Gastrocnemius medialis (tissue), 4 donors: ENCODE measurements around the gene PDE10A. TPM values are rescaled to one million over a fixed set of nuclear protein-coding genes. Genes with fewer than 3 reads are reported as not detected.

ENCODE experiments used
- ATAC-seq, 2 donors: fragments of 150-250 bp; one replicate each; pipeline ENCODE4 v1.9.1; 2016
- DNase-seq, 2 donors: peaks; one replicate each; pipeline ENCODE4 v3.0.0-alpha.2; 2019
- H3K27ac ChIP-seq, 4 donors: fragments of 200-600 bp; sonication (generic); 1 replicate in 1 of 4; 2 replicates in 3 of 4; pipeline ENCODE4 v1.5.1; 2016 to 2018; ENCODE audit warnings: mild to moderate bottlenecking in 2 of 4, moderate library complexity in 1 of 4
- H3K27me3 ChIP-seq, 3 donors: fragments of 200-600 bp; sonication (generic) in 2 of 3; 1 replicate in 1 of 3; 2 replicates in 2 of 3; pipeline versions ENCODE4 v1.5.1 to v1.6.0; 2016 to 2019; ENCODE audit warnings: mild to moderate bottlenecking in 1 of 3, moderate library complexity in 1 of 3
- H3K36me3 ChIP-seq, 2 donors: fragments of 200-600 bp; sonication (generic) in 1 of 2; one replicate each; pipeline ENCODE4 v1.5.1; 2017 to 2018
- H3K4me1 ChIP-seq, 2 donors: fragments of 200-600 bp; sonication (generic) in 1 of 2; one replicate each; pipeline ENCODE4 v1.5.1; 2016 to 2017; ENCODE audit warnings: mild to moderate bottlenecking in 2 of 2
- H3K4me3 ChIP-seq, 4 donors: fragments of 200-600 bp; sonication (generic) in 3 of 4; 1 replicate in 1 of 4; 2 replicates in 3 of 4; pipeline ENCODE4 v1.5.1; 2016 to 2019; ENCODE audit warnings: mild to moderate bottlenecking in 2 of 4
- H3K9me3 ChIP-seq, 3 donors: fragments of 200-600 bp; sonication (generic) in 2 of 3; 1 replicate in 1 of 3; 2 replicates in 2 of 3; pipeline ENCODE4 v1.5.1; 2016 to 2019
- CTCF ChIP-seq, 5 experiments: fragments of 450-650 bp in 3 of 5; fragments of 200-600 bp in 2 of 5; sonication (generic) in 2 of 5; IDR thresholded peaks in 4 of 5; conservative IDR thresholded peaks in 1 of 5; 1 replicate in 4 of 5; 2 replicates in 1 of 5; pipeline ENCODE4 v1.5.1; 2016 to 2019; ENCODE audit warnings: antibody characterized with exemption in 5 of 5, mild to moderate bottlenecking in 3 of 5, moderate library complexity in 3 of 5
- POLR2A ChIP-seq, 2 donors: fragments of 450-650 bp; IDR thresholded peaks; one replicate each; pipeline ENCODE4 v1.6.1; 2017; ENCODE audit warnings: antibody characterized with exemption in 2 of 2, mild to moderate bottlenecking in 2 of 2, moderate library complexity in 2 of 2
- in situ Hi-C, 4 donors: fragments of 200-750 bp; cut with MboI; loops; one replicate each; pipeline versions ENCODE4 v1.15.0 to v1.8.0; 2017; ENCODE audit warnings: low sequenced_read_pairs in 4 of 4
- intact Hi-C: fragments of 100-400 bp; cut with DNase I; formaldehyde crosslinking; loops from one replicate; pipeline ENCODE4 v1.15.1; 2023; ENCODE audit warnings: low total_unique reads
- total RNA-seq, 4 donors: library from RNA; depleted of rRNA; stranded (reverse); fragments of >200 nt; gene quantifications; one replicate each; pipeline versions ENCODE4 v1.1.0 to v1.2.3, GENCODE V29; 2016

The PDE10A gene
- total RNA-seq, 4 donors from 2014 or later = 0.24 to 1.5 (median 1.2) TPM

GRCh38 chr6:165298402-165298801 lies 364.6 kb downstream of the PDE10A start:
- H3K9me3 ChIP-seq = no peaks in the 10 kb centered on the region
- intact Hi-C loops (no loop called here), in situ Hi-C loops (no loop called here)
- DNase-seq = no peak
- no peaks in the 10 kb centered on the region for H3K36me3 ChIP-seq
- TF ChIP-seq CTCF (IDR thresholded peaks at IDR 0.05 in 4 of 5, conservative IDR thresholded peaks at IDR 0.05 in 1 of 5) (no peak), POLR2A (IDR thresholded peaks at IDR 0.05) (no peak)
- no peak overlapping the region for H3K4me3 ChIP-seq
- H3K4me1 ChIP-seq = no peaks in the 10 kb centered on the region
- no peak for ATAC-seq
- H3K27ac ChIP-seq = no peak overlapping the region
- H3K27me3 ChIP-seq = no peaks in the 10 kb centered on the region

GRCh38 chr6:165292657-165293056 lies 370.4 kb downstream of the PDE10A start:
- intact Hi-C loops = no loop called here
- DNase-seq = no peak
- no peak overlapping the region for H3K4me3 ChIP-seq
- no peak overlapping the region for H3K27ac ChIP-seq
- ATAC-seq = no peak
- no peaks in the 10 kb centered on the region for H3K36me3 ChIP-seq
- TF ChIP-seq CTCF (IDR thresholded peaks at IDR 0.05 in 4 of 5, conservative IDR thresholded peaks at IDR 0.05 in 1 of 5) (no peak), POLR2A (IDR thresholded peaks at IDR 0.05) (no peak)
- H3K9me3 ChIP-seq = no peaks in the 10 kb centered on the region
- in situ Hi-C loops = no loop called here
- H3K4me1 ChIP-seq = no peaks in the 10 kb centered on the region
- no peaks in the 10 kb centered on the region for H3K27me3 ChIP-seq
